WTC11 (cell line): ENCODE data around the gene FEV. TPM values are rescaled to one million over a fixed set of nuclear protein-coding genes. Genes with fewer than 3 reads are reported as not detected.

Experiments
- ATAC-seq: fragments of 200-7000 bp; cut with Tn5 transposase; 2 replicates; pipeline ENCODE4 v1.10.0; 2021; ENCODE audit warnings: mild to moderate bottlenecking, moderate library complexity
- CTCF ChIA-PET: fragments of 300-600 bp; sonication (Branson Sonifier 250); formaldehyde crosslinking; loops from one replicate; lab custom pipeline; 2021; ENCODE audit warnings: antibody characterized with exemption; lab: Charles Lee
- POLR2A ChIA-PET: fragments of 350-600 bp; sonication (Branson Sonifier 250); formaldehyde crosslinking; loops from one replicate; lab custom pipeline; 2021; ENCODE audit warnings: antibody characterized with exemption; lab: Charles Lee
- DNase-seq: peaks from one replicate; pipeline ENCODE4 v3.0.0; 2021; ENCODE audit warnings: low spot score
- H3K27ac Mint-ChIP-seq: 2 replicates; pipeline ENCODE4 v1.8.0; 2021; ENCODE audit warnings: mixed read lengths
- H3K27me3 Mint-ChIP-seq: 2 replicates; pipeline ENCODE4 v1.8.0; 2021; ENCODE audit warnings: low read depth, mild to moderate bottlenecking, moderate library complexity, mixed read lengths
- H3K36me3 Mint-ChIP-seq: 2 replicates; pipeline ENCODE4 v1.8.0; 2021; ENCODE audit warnings: mixed read lengths
- H3K4me1 Mint-ChIP-seq: 2 replicates; pipeline ENCODE4 v1.8.0; 2022; ENCODE audit warnings: mixed read lengths
- H3K4me3 Mint-ChIP-seq: 2 replicates; pipeline ENCODE4 v1.8.0; 2021; ENCODE audit warnings: mild to moderate bottlenecking, moderate library complexity, mixed read lengths
- H3K9me3 Mint-ChIP-seq: 2 replicates; pipeline ENCODE4 v1.8.0; 2021; ENCODE audit warnings: mixed read lengths
- AR ChIP-seq: fragments of 250-450 bp; sonication (Bioruptor Pico); IDR thresholded peaks from 2 replicates; pipeline ENCODE4 v1.9.0; 2021; ENCODE audit warnings: mild to moderate bottlenecking
- E2F1 ChIP-seq: sonication (generic); formaldehyde crosslinking; IDR thresholded peaks from 2 replicates; pipeline ENCODE4 v1.8.0; 2022; ENCODE audit warnings: mild to moderate bottlenecking, missing genetic modification reagents
- FOXP4 ChIP-seq: sonication (generic); formaldehyde crosslinking; IDR thresholded peaks from 2 replicates; pipeline ENCODE4 v1.8.0; 2022; ENCODE audit warnings: mild to moderate bottlenecking, missing genetic modification reagents
- GRHL2 ChIP-seq: fragments of 250-450 bp; sonication (Bioruptor Pico); IDR thresholded peaks from 2 replicates; pipeline ENCODE4 v1.8.0; 2022; ENCODE audit warnings: mild to moderate bottlenecking, moderate library complexity; ENCODE audit not compliant: insufficient replicate concordance, severe bottlenecking
- GTF2I ChIP-seq: fragments of 250-450 bp; sonication (Bioruptor Pico); conservative IDR thresholded peaks from 2 replicates; pipeline ENCODE4 v1.4.0; 2021; ENCODE audit warnings: mild to moderate bottlenecking
- HMGA2 ChIP-seq: fragments of 250-450 bp; sonication (Bioruptor Pico); IDR thresholded peaks from 2 replicates; pipeline ENCODE4 v1.4.0; 2021; ENCODE audit warnings: mild to moderate bottlenecking, moderate library complexity
- JAZF1 ChIP-seq: fragments of 250-450 bp; sonication (Bioruptor Pico); IDR thresholded peaks from 2 replicates; pipeline ENCODE4 v1.9.0; 2021; ENCODE audit warnings: moderate library complexity, mild to moderate bottlenecking, inconsistent platforms
- KAT7 ChIP-seq: sonication (generic); formaldehyde crosslinking; IDR thresholded peaks from 2 replicates; pipeline ENCODE4 v1.8.1; 2023; ENCODE audit warnings: missing genetic modification reagents, mild to moderate bottlenecking, borderline replicate concordance
- MXD4 ChIP-seq: fragments of 250-450 bp; sonication (Bioruptor Pico); IDR thresholded peaks from 2 replicates; pipeline ENCODE4 v1.8.0; 2021; ENCODE audit warnings: mild to moderate bottlenecking, moderate library complexity, borderline replicate concordance
- NR1H2 ChIP-seq: sonication (generic); formaldehyde crosslinking; IDR thresholded peaks from 2 replicates; pipeline ENCODE4 v1.9.0; 2021; ENCODE audit warnings: mild to moderate bottlenecking, moderate library complexity, missing genetic modification reagents
- NR3C1 ChIP-seq: sonication (generic); formaldehyde crosslinking; conservative IDR thresholded peaks from 2 replicates; pipeline ENCODE4 v1.8.1; 2023; ENCODE audit warnings: low read depth, mild to moderate bottlenecking, missing genetic modification reagents
- SMAD4 ChIP-seq: sonication (generic); formaldehyde crosslinking; IDR thresholded peaks from 2 replicates; pipeline ENCODE4 v1.8.0; 2022; ENCODE audit warnings: mild to moderate bottlenecking, missing genetic modification reagents
- TEAD4 ChIP-seq: sonication (generic); formaldehyde crosslinking; IDR thresholded peaks from 2 replicates; pipeline ENCODE4 v1.8.0; 2022; ENCODE audit warnings: mild to moderate bottlenecking, missing genetic modification reagents
- TP53 ChIP-seq: sonication (generic); formaldehyde crosslinking; IDR thresholded peaks from 2 replicates; pipeline ENCODE4 v1.8.1; 2023; ENCODE audit warnings: mild to moderate bottlenecking, missing genetic modification reagents
- ZNF219 ChIP-seq: sonication (generic); formaldehyde crosslinking; IDR thresholded peaks from 2 replicates; pipeline ENCODE4 v1.8.0; 2023; ENCODE audit warnings: missing genetic modification reagents, mild to moderate bottlenecking, borderline replicate concordance
- total RNA-seq: library from RNA; stranded (reverse); gene quantifications from 3 replicates; pipeline ENCODE4 v1.2.3, GENCODE V29; 2021
- TF ChIP-seq, protein P1 (sequence below): sonication (generic); formaldehyde crosslinking; IDR thresholded peaks from 2 replicates; pipeline ENCODE4 v1.8.1; 2022; ENCODE audit warnings: missing genetic modification reagents, borderline replicate concordance
- TF ChIP-seq, protein P2 (sequence below): sonication (generic); formaldehyde crosslinking; IDR thresholded peaks from 2 replicates; pipeline ENCODE4 v1.8.1; 2022; ENCODE audit warnings: mild to moderate bottlenecking, missing genetic modification reagents, moderate library complexity, borderline replicate concordance

The FEV gene
- total RNA-seq, 1 experiment from 2014 or later, result not detected

- TF ChIP-seq GRHL2 (CRISPR knock-in tag), result no peak
- TF ChIP-seq, protein P1, sequence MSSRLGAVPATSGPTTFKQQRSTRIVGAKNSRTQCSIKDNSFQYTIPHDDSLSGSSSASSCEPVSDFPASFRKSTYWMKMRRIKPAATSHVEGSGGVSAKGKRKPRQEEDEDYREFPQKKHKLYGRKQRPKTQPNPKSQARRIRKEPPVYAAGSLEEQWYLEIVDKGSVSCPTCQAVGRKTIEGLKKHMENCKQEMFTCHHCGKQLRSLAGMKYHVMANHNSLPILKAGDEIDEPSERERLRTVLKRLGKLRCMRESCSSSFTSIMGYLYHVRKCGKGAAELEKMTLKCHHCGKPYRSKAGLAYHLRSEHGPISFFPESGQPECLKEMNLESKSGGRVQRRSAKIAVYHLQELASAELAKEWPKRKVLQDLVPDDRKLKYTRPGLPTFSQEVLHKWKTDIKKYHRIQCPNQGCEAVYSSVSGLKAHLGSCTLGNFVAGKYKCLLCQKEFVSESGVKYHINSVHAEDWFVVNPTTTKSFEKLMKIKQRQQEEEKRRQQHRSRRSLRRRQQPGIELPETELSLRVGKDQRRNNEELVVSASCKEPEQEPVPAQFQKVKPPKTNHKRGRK, result no peak
- TF ChIP-seq GTF2I, result no peak
- TF ChIP-seq TEAD4 (CRISPR knock-in tag), result no peak
- no peak for TF ChIP-seq NR3C1
- TF ChIP-seq NR1H2 (CRISPR knock-in tag), result no peak
- TF ChIP-seq HMGA2 (CRISPR knock-in tag), result no peak
- Mint-ChIP-seq H3K27me3 (no peaks in the 10 kb centered on the region; the same call in 1 of the 2 replicates), H3K9me3 (no peaks in the 10 kb centered on the region), H3K36me3 (no peaks in the 10 kb centered on the region), H3K27ac (no peak overlapping the region), H3K4me3 (no peak overlapping the region), H3K4me1 (0 out of 2 replicates have a peak, but pooled peaks cover 2% of the 10 kb centered on the region)
- POLR2A ChIA-PET, result no interaction called here
- CTCF ChIA-PET, result interaction anchor here (0.5 to 7.0 kb wide), 6 partner anchors 9 to 191 kb away, joined by 3 to 56 read pairs (median 4); no protein-coding TSS in a partner anchor
- no peak for ATAC-seq
- DNase-seq, result no peak
Measured at GRCh38 chr2:219020604-219021365, 35.8 kb upstream of the FEV start.

DNA sequence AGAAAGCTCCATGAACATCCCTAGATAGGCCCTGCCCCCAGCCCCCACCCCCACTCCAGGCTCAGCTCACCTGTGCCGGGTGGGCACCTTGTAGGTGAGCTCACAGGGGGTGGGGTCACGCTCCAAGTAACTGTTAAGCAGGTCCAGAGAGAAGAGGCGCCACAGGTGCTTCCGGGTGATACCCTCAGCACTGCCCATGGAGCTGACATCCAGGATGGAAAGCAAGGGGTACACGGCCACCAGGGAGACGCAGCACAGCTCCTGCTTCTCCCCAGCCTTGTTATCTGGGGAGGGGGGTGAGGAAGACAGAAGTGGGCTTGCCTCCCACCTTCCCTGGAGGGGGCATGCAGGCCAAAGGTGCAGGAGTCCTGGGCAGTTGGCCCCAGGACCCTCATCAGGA is 34.5 kb upstream of the FEV start:
- no peak for TF ChIP-seq ZNF219 (CRISPR knock-in tag)
- no peak for TF ChIP-seq FOXP4 (CRISPR knock-in tag)
- no peak for TF ChIP-seq SMAD4 (CRISPR knock-in tag)
- TF ChIP-seq, protein P2, sequence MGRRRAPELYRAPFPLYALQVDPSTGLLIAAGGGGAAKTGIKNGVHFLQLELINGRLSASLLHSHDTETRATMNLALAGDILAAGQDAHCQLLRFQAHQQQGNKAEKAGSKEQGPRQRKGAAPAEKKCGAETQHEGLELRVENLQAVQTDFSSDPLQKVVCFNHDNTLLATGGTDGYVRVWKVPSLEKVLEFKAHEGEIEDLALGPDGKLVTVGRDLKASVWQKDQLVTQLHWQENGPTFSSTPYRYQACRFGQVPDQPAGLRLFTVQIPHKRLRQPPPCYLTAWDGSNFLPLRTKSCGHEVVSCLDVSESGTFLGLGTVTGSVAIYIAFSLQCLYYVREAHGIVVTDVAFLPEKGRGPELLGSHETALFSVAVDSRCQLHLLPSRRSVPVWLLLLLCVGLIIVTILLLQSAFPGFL, result no peak
- no peak for TF ChIP-seq MXD4 (CRISPR knock-in tag)
- no peak for TF ChIP-seq KAT7
- no peak for TF ChIP-seq JAZF1
- TF ChIP-seq TP53, result no peak
- TF ChIP-seq E2F1 (CRISPR knock-in tag), result no peak
- TF ChIP-seq TEAD4 (CRISPR knock-in tag), result no peak
- no peak for TF ChIP-seq AR (CRISPR knock-in tag)
- ATAC-seq, result no peak
- ChIA-PET CTCF (interaction anchor here (0.9 to 7.0 kb wide), 7 partner anchors 10 to 100 kb away, joined by 3 to 56 read pairs (median 4); partner anchors contain the start of gene CRYBA2), POLR2A (no interaction called here)
- H3K27me3 Mint-ChIP-seq, result peaks cover 8% of the 10 kb centered on the region
- no peak overlapping the region for H3K27ac Mint-ChIP-seq
- H3K4me1 Mint-ChIP-seq, result 0 out of 2 replicates have a peak, but pooled peaks cover 2% of the 10 kb centered on the region
- DNase-seq, result no peak
- H3K4me3 Mint-ChIP-seq, result no peak overlapping the region
- no peaks in the 10 kb centered on the region for H3K9me3 Mint-ChIP-seq
- H3K36me3 Mint-ChIP-seq, result no peaks in the 10 kb centered on the region
